GM18873 (cell line): Measurements from ENCODE around the gene PPM1N.
"Not testable (repeated sequence)": the region's sequence is repeated elsewhere in the genome, so short reads cannot be mapped to it uniquely, and the experiment has no call there.

Experiments
- ATAC-seq: cut with Tn5 transposase; IDR thresholded peaks from one replicate; pipeline ENCODE4 v1.9.1; 2021; ENCODE audit warnings: mild to moderate bottlenecking, moderate library complexity, moderate number of reproducible peaks; ENCODE audit not compliant: unreplicated experiment, low FRiP score

The PPM1N gene

GRCh38 chr19:45506989-45507871 lies 9.0 kb downstream of the PPM1N start, which contains the start of gene VASP:
TSS of gene VASP (plus strand) at chr19:45507479. CDS start at chr19:45507772, 293 bp downstream.
- peak; percentile 42 for ATAC-seq

GRCh38 chr19:45507872-45508416 lies 9.7 kb downstream of the PPM1N start:
- ATAC-seq: no peak

- ATAC-seq: no peak
Measured at GRCh38 chr19:45508417-45508860, 10.2 kb downstream of the PPM1N start.

GRCh38 chr19:45508861-45509691 lies 10.8 kb downstream of the PPM1N start:
- ATAC-seq: no peak

GRCh38 chr19:45509692-45510015 lies 11.4 kb downstream of the PPM1N start:
- no peak for ATAC-seq

- not testable (repeated sequence) for ATAC-seq
Measured at GRCh38 chr19:45510352-45510751, 12.1 kb downstream of the PPM1N start.

GRCh38 chr19:45511074-45511473 lies 12.8 kb downstream of the PPM1N start:
- ATAC-seq: no peak

GRCh38 chr19:45512881-45513483 lies 14.7 kb downstream of the PPM1N start:
- ATAC-seq: no peak

- no peak for ATAC-seq
Measured at GRCh38 chr19:45514376-45515051, 16.3 kb downstream of the PPM1N start.

GRCh38 chr19:45515081-45515624 lies 16.9 kb downstream of the PPM1N start:
- ATAC-seq: no peak

GRCh38 chr19:45515807-45516401 lies 17.7 kb downstream of the PPM1N start:
- ATAC-seq: no peak

- no peak for ATAC-seq
Measured at GRCh38 chr19:45517238-45517637, 19.0 kb downstream of the PPM1N start.

- no peak for ATAC-seq
Measured at GRCh38 chr19:45517641-45518468, 19.6 kb downstream of the PPM1N start.

GRCh38 chr19:45518469-45518826 lies 20.2 kb downstream of the PPM1N start:
- ATAC-seq: no peak

GRCh38 chr19:45522010-45522941 lies 24.0 kb downstream of the PPM1N start:
- no peak for ATAC-seq

GRCh38 chr19:45523642-45524256 lies 25.5 kb downstream of the PPM1N start:
- no peak for ATAC-seq

- no peak for ATAC-seq
Measured at GRCh38 chr19:45524575-45525129, 26.4 kb downstream of the PPM1N start.
